Natural killer cell (primary cell): ENCODE data around the gene TUBB4A. TPM values are rescaled to one million over a fixed set of nuclear protein-coding genes. Genes with fewer than 3 reads are reported as not detected.

Experiments used
- ATAC-seq, 3 donors: fragments of 150-1000 bp in 2 of 3; fragments of 200-7000 bp in 1 of 3; cut with Tn5 transposase; 1 replicate in 1 of 3; 2 replicates in 2 of 3; pipeline ENCODE4 v1.10.0; 2021; ENCODE audit warnings: mild to moderate bottlenecking in 2 of 3, moderate library complexity in 2 of 3
- DNase-seq, 2 donors: peaks; one replicate each; pipeline versions ENCODE4 v3.0.0 to v3.0.0-alpha.2; 2013 to 2021; ENCODE audit warnings: mixed read lengths in 1 of 2
- H3K27ac ChIP-seq: one replicate; pipeline ENCODE4 v1.5.1; 2013; ENCODE audit warnings: mild to moderate bottlenecking, low read length
- H3K27me3 ChIP-seq: one replicate; pipeline ENCODE4 v1.6.1; 2013; ENCODE audit warnings: low read length; ENCODE audit not compliant: control insufficient read depth, insufficient read depth
- H3K36me3 ChIP-seq: one replicate; pipeline ENCODE4 v1.6.1; 2013; ENCODE audit warnings: low read length; ENCODE audit not compliant: control insufficient read depth, insufficient read depth
- H3K4me1 ChIP-seq: one replicate; pipeline ENCODE4 v1.6.1; 2013; ENCODE audit warnings: low read length; ENCODE audit not compliant: control insufficient read depth, insufficient read depth
- H3K4me3 ChIP-seq: one replicate; pipeline ENCODE4 v1.5.1; 2013; ENCODE audit warnings: low read length
- H3K9me3 ChIP-seq: one replicate; pipeline ENCODE4 v1.6.1; 2013; ENCODE audit warnings: low read length; ENCODE audit not compliant: control insufficient read depth, insufficient read depth
- H3K27ac Mint-ChIP-seq, 2 donors: one replicate each; pipeline ENCODE4 v1.8.0; 2022; ENCODE audit warnings: mild to moderate bottlenecking in 2 of 2, mixed read lengths in 2 of 2, moderate library complexity in 1 of 2
- H3K27me3 Mint-ChIP-seq, 2 donors: one replicate each; pipeline ENCODE4 v1.8.0; 2022; ENCODE audit warnings: low read depth in 2 of 2, mixed read lengths in 2 of 2
- H3K36me3 Mint-ChIP-seq: one replicate; pipeline ENCODE4 v1.8.0; 2022; ENCODE audit warnings: mixed read lengths
- H3K4me1 Mint-ChIP-seq, 2 donors: one replicate each; pipeline ENCODE4 v1.8.0; 2022; ENCODE audit warnings: mixed read lengths in 2 of 2
- H3K4me3 Mint-ChIP-seq: one replicate; pipeline ENCODE4 v1.8.0; 2022; ENCODE audit warnings: mild to moderate bottlenecking, moderate library complexity, mixed read lengths
- H3K9me3 Mint-ChIP-seq, 2 donors: one replicate each; pipeline ENCODE4 v1.8.0; 2022; ENCODE audit warnings: mixed read lengths in 2 of 2
- WGBS: methylation state at CpG from one replicate; pipeline ENCODE4 v1.1.7; 2013; ENCODE audit warnings: missing lambda C conversion rate; ENCODE audit not compliant: insufficient coverage; 5-methylcytosine and 5-hydroxymethylcytosine counted together
- intact Hi-C: fragments of 100-400 bp; cut with micrococcal nuclease; formaldehyde crosslinking; loops from one replicate; pipeline ENCODE4 v1.14.2; 2022
- total RNA-seq, 4 donors: library from RNA; stranded (reverse); fragments of 120-200 nt in 1 of 4; gene quantifications; one replicate each; pipeline versions ENCODE4 v1.2.3 to v1.2.4, GENCODE V29; 2013 to 2022
- TF ChIP-seq, protein P1 (sequence below): fragments of 200-600 bp; IDR thresholded peaks from one replicate; pipeline ENCODE4 v1.8.0; 2022; ENCODE audit warnings: antibody characterized with exemption

TUBB4A gene
- total RNA-seq, 3 donors from 2014 or later (not counting 1 experiment from before 2014, with no cell fraction given): 0.40 to 2.6 (median 1.8) TPM

DNA sequence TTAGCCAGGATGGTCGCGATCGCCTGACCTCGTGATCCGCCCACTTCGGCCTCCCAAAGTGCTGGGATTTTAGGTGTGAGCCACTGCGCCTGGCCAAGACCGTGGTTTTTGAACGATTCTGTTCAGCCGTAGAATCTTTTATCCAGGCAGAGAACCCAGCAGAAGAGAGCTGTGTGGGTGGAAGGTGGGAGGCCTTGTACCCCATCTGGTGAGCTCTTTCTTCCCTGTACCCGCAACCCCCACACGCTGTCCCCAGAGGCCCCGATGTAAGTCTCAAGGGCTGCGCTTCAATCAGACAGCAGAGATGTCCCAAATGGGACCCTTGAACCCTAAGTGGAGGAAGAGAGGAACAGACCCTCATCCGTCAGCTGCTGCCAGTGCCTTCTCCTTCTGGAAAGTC is 46.2 kb downstream of the TUBB4A start:
- WGBS: 95% methylated on average over 15 of the region's 15 CpGs
- Histone ChIP-seq H3K4me3 (no peak overlapping the region), H3K4me1 (peaks cover 18% of the 10 kb centered on the region), H3K9me3 (peaks cover 10% of the 10 kb centered on the region), H3K27me3 (no peaks in the 10 kb centered on the region), H3K36me3 (no peaks in the 10 kb centered on the region), H3K27ac (no peak overlapping the region)
- no peak overlapping the region for H3K27ac Mint-ChIP-seq
- ATAC-seq: no peak
- H3K36me3 Mint-ChIP-seq: no peaks in the 10 kb centered on the region
- TF ChIP-seq, protein P1, sequence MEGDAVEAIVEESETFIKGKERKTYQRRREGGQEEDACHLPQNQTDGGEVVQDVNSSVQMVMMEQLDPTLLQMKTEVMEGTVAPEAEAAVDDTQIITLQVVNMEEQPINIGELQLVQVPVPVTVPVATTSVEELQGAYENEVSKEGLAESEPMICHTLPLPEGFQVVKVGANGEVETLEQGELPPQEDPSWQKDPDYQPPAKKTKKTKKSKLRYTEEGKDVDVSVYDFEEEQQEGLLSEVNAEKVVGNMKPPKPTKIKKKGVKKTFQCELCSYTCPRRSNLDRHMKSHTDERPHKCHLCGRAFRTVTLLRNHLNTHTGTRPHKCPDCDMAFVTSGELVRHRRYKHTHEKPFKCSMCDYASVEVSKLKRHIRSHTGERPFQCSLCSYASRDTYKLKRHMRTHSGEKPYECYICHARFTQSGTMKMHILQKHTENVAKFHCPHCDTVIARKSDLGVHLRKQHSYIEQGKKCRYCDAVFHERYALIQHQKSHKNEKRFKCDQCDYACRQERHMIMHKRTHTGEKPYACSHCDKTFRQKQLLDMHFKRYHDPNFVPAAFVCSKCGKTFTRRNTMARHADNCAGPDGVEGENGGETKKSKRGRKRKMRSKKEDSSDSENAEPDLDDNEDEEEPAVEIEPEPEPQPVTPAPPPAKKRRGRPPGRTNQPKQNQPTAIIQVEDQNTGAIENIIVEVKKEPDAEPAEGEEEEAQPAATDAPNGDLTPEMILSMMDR: no peak
- H3K4me3 Mint-ChIP-seq: no peak overlapping the region
- no peaks in the 10 kb centered on the region for H3K9me3 Mint-ChIP-seq
- intact Hi-C loops: no loop called here
- DNase-seq: no peak
- H3K27me3 Mint-ChIP-seq: peaks cover 0 to 3% of the 10 kb centered on the region in 2 donors
- peaks cover 18 to 19% of the 10 kb centered on the region in 2 donors for H3K4me1 Mint-ChIP-seq

DNA sequence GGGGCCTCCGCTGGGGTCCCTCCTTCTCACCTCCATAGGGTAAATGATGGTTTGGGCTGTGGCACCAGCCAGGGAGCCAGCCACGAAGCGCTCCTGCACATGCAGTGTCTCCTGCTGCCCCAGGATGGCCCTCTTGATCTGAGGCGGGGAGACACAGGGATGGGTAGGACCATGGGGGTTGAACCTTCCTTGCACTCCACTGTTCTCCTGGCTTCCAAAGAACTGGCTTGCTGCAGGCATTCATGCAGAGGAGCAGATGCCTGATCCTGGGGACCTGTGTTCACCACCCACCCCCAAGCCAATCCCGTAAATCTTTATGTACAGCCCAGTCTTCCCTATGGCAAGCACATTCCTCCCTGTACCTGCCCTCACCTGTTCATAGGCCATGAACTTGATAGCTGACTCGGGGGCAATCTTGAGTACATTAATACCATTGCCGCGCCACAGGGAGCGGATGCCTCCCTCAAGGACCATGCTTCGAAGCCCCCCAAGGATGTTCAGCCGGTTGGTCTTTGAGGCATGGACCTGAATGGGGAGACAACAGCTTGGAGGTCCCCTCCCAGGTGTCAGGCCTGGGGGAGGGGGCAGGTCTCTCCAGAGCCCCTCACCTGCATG is 48.1 kb downstream of the TUBB4A start:
- no peaks in the 10 kb centered on the region for H3K36me3 Mint-ChIP-seq

GRCh38 chr19:6452899-6453298 is 49.2 kb downstream of the TUBB4A start:
- intact Hi-C loops: no loop called here

More for the DNA sequence above, 48.1 kb downstream of the TUBB4A start:
- DNase-seq: no peak
- Mint-ChIP-seq H3K27me3 (peaks cover 0 to 5% of the 10 kb centered on the region in 2 donors), H3K4me1 (peaks cover 6% of the 10 kb centered on the region in 2 donors), H3K27ac (no peak overlapping the region), H3K9me3 (no peaks in the 10 kb centered on the region), H3K4me3 (no peak overlapping the region)
- H3K4me1 ChIP-seq: peaks cover 7% of the 10 kb centered on the region
- no peak overlapping the region for H3K4me3 ChIP-seq
- no peak for ATAC-seq
- intact Hi-C loops: no loop called here
- H3K9me3 ChIP-seq: peaks cover 10% of the 10 kb centered on the region
- WGBS: 96% methylated on average over 11 of the region's 11 CpGs
- H3K36me3 ChIP-seq: no peaks in the 10 kb centered on the region
- H3K27me3 ChIP-seq: no peaks in the 10 kb centered on the region
- H3K27ac ChIP-seq: no peak overlapping the region
- TF ChIP-seq, protein P1: no peak

More at GRCh38 chr19:6452899-6453298, 49.2 kb downstream of the TUBB4A start:
- Histone ChIP-seq H3K9me3 (peaks cover 10% of the 10 kb centered on the region), H3K4me3 (no peak overlapping the region), H3K27me3 (no peaks in the 10 kb centered on the region), H3K27ac (no peak overlapping the region), H3K4me1 (no peaks in the 10 kb centered on the region), H3K36me3 (no peaks in the 10 kb centered on the region)
- H3K4me3 Mint-ChIP-seq: no peak overlapping the region
- TF ChIP-seq, protein P1: no peak
- peaks cover 0 to 2% of the 10 kb centered on the region in 2 donors for H3K27me3 Mint-ChIP-seq
- WGBS: 100% methylated on average over 2 of the region's 2 CpGs
- H3K36me3 Mint-ChIP-seq: no peaks in the 10 kb centered on the region
- no peak overlapping the region for H3K27ac Mint-ChIP-seq
- no peaks in the 10 kb centered on the region for H3K4me1 Mint-ChIP-seq
- ATAC-seq (no peak), DNase-seq (no peak)
- no peaks in the 10 kb centered on the region for H3K9me3 Mint-ChIP-seq
